Measurements from ENCODE around the gene RAPGEFL1.
"Not testable (repeated sequence)": the region's sequence is repeated elsewhere in the genome, so short reads cannot be mapped to it uniquely, and the experiment has no call there.

The RAPGEFL1 gene, protein sequence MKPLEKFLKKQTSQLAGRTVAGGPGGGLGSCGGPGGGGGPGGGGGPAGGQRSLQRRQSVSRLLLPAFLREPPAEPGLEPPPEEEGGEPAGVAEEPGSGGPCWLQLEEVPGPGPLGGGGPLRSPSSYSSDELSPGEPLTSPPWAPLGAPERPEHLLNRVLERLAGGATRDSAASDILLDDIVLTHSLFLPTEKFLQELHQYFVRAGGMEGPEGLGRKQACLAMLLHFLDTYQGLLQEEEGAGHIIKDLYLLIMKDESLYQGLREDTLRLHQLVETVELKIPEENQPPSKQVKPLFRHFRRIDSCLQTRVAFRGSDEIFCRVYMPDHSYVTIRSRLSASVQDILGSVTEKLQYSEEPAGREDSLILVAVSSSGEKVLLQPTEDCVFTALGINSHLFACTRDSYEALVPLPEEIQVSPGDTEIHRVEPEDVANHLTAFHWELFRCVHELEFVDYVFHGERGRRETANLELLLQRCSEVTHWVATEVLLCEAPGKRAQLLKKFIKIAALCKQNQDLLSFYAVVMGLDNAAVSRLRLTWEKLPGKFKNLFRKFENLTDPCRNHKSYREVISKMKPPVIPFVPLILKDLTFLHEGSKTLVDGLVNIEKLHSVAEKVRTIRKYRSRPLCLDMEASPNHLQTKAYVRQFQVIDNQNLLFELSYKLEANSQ

DNA sequence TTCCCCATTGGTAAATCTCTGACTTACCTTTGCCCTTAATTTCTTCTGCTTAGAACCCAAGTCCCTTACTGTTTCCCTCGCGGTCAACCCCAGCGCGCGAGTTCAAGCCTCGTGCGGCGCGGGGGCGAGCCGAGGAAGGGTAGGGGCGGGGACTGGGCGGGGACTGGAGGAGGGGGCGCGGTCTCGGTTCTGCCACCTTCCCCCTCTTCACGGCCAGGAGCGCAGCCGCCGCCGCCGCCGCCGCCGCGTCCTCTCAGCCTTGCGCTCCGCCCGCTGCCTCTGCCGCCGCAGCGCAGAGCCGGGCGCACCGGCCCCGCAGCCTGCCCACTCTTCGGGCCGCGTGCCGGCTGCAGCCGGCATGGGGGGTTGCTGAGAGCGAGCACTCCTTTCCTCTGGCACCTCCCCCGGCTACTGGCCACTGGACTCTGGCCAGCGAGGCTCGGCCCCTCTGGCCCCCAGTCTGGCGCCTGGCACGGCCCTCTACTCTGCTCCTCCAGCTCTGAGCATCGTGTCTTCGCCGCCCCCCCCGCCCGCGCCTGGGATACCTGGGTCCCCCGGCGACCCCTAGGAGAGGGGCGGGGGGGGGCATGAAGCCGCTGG is at the start of gene RAPGEFL1:
Gene RAPGEFL1 (plus strand): TSS at position 196 of the 600 bp plus-strand sequence. CDS start 392 bp downstream, at position 588.
- DNase-seq (ENCODE audit: low spot score) (no peak), FAIRE-seq (no peak)

DNA sequence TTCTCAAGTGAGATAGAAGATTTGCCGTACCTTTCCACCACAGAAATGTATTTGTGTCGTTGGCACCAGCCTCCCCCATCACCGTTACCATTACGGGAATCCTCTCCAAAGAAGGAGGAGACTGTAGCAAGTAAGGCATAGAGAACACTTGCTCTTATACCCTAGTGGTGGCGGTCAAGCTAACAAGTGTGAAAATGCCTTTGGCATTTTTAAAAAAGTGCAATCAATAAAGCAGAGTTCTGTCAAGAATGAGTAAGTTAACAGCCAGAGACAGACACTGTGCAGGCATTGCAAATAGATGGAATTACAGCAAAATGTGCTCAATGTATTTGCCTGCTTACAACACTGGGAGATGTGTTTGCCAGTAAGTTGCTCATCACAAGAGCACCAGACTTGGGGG is 47.8 kb upstream of the RAPGEFL1 start:
- no peak for DNase-seq (ENCODE audit: low spot score)
- no peak for FAIRE-seq

DNA sequence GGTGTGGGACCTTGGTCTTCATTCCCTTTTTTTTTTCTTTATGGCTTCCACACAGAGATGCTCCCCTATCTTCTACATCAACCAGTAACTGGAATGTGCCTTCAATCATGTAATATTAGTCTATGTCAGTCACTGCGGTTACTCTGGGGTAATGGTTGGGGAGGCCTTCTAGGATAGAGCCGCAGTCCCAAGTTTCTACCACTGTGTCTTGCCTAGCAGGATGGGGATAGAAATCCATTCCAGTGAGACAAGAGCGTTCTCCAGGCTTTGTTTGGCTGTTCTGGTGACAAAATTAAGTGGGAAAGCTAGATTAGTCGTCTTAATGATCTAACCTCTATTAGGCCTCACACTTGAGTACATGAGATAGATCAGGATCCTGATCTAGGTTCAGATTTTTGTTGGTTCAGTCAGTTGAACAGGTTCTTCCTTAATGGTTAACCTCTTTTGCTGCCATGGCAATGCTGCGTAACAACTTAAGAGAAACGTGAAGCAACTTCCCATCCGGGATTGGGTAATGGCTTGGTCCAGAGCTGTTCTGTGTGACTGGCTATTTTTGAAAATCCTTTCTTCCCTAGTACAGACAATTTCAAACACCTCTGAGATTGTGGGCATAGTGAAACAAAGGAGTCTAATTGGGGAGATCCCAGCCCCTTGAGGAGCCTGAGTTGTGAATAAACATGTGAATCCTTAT is 46.8 kb upstream of the RAPGEFL1 start:
- DNase-seq (ENCODE audit: low spot score) (no peak), FAIRE-seq (no peak)

DNA sequence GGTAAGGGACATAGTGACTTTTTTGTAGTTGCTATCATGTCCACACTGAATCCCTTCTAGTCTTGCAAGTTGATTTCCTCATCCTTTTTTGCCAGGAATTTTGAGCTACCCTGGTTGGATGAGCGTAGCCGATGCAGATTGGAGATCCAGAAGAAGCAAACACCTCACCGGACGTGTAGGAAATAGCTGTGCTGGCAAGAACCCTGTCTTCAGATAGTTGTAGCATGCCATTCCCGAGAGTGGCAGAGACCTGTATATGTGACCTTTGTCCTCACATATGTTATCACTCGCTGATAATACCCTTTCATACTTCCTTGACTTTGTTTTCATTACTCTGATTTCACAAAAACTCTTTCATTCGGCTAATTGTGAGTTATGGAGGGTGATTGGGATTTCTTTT is 43.1 kb upstream of the RAPGEFL1 start:
- DNase-seq (ENCODE audit: low spot score) (no peak), FAIRE-seq (no peak)

DNA sequence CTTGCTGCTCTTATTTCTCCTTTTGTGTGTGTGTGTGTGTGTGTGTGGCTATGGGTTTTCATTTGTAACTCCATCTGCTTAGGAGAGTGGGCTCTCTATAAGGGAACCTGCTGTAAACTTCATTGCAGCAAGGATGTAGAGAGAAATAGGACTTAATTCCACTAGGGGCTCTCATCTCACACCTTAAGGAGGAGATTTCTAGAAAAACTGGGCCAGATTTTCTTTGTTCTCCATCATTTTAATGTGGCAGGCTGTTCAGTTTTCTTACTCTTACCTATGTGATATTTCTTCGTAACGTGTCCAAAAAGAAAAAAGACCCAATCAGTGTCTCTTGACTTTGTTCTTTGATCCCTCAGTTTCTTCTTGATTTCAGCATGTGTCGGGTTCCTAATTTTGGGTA is 41.5 kb upstream of the RAPGEFL1 start:
- FAIRE-seq, result no peak
- no peak for DNase-seq (ENCODE audit: low spot score)

DNA sequence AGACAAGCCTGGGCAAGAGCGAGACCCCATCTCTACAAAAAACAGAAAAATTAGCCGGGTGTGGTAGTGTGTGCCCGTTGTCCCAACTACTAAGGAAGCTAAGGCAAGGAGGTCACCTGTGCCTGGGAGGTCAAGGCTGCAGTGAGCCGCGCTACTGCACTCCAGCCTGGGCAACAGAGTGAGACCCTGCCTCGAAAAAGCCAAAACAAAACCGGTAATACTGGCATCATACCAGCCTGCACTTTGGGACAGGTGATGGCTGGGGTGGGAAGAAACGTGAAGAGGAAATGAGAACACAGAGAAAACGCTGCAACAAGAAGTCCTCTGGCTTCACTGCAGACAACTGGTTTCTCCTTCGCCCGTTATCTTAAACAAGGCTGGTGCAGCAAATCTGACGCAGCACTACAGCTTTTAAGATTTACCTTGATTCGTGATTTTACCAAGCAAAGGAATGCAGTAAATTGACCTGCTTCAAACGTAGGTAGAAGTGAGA is 37.7 kb upstream of the RAPGEFL1 start:
- no peak for FAIRE-seq
- DNase-seq (ENCODE audit: low spot score), result no peak

DNA sequence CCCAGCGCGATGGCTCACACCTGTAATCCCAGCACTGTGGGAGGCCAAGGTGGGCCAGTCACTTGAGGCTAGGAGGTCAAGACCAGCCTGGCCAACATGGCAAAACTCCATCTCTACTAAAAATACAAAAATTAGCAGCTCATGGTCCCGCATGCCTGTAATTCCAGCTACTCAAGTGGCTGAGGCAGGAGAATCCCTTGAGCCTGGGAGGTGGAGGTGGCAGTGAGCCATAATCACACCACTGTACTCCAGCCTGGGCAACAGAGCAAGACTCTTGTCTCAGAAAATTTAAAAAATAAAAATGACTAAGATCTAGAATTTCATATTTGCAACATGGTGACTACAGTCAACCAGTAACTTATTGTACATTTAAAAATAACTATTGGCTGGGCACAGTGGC is 34.1 kb upstream of the RAPGEFL1 start:
- not testable (repeated sequence) for FAIRE-seq; DNase-seq (ENCODE audit: low spot score)

DNA sequence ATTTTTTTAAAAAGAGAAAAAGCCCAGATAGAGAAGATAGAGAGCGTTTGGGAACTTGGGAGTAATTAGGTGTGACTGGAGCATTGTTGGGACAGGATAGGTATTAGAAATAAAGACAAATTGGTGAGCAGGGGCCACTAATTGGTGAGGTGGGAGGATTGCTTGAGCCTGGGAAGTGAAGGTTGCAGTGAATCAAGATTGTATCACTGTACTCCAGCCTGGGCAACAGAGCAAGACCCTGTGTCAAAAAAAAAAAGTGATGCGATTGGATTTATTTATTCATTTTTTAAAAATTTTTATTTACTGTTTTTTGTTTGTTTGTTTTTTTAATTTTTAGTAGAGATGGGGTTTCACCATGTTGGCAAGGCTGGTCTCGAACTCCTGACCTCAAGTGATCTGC is 31.8 kb upstream of the RAPGEFL1 start:
- no peak for FAIRE-seq
- no peak for DNase-seq (ENCODE audit: low spot score)

DNA sequence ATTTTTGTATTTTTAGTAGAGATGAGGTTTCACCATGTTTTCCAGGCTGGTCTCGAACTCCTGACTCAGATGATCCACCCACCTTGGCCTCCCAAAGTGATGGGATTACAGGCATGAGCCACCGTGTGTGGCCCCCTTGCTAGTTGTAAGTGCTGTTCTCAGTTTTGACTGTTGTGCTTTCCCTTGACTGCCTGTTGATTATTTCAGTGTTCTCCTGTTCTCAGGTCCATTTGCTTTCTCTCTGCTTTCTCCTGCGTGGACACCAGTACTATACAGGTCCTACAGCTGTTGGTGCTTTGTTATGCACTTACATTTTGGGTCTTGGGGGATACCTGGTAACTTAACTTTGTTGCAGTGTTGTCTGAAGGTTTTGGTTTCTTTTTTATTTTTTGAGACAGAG is 28.7 kb upstream of the RAPGEFL1 start:
- FAIRE-seq, result no peak

DNA sequence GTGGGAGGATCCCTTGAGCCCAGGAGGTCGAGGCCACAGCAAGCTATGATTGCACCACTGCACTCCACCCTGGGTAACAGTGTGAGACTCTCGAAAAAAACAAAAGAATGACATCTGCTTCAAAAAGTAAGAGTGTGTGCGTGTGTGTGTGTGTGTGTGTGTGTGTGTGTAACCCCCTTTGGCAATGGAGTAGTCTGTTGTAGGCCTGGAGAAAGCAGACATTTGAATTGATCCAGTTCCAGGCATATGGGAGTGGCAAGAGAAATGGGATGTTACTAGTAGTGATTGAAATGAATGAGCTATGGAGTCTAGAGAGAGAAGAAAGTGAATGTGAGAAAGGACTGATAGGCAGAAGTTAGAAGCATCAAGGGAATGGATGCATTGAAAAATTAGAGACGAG is 27.0 kb upstream of the RAPGEFL1 start:
- FAIRE-seq (no peak), DNase-seq (ENCODE audit: low spot score) (no peak)

More for the DNA sequence above, 28.7 kb upstream of the RAPGEFL1 start:
- DNase-seq (ENCODE audit: low spot score), result no peak

DNA sequence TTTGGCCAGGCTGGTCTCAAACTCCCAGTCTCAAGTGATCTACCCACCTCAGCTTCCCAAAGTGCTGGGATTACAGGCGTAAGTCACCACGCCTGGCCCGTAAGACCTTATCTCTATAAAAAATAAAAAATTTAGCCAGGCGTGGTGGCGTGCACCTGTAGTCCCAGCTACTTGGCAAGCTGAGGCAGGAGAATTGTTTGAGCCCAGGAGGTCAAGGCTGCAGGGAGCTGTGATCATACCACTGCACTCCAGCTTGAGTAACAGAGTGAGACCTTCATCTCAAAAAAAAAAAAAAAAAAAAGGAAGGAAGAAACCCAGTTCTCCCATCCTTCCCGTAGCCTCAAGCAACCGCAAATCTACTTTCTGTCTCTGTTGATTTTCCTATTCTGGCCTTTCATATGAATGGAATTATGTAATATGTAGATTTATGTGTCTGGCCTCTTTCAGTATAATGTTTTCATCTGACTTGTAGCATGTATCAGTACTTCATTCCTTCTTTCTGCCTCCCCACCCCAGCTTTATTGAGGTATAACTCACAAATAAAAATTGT is 25.8 kb upstream of the RAPGEFL1 start:
- FAIRE-seq (no peak), DNase-seq (ENCODE audit: low spot score) (no peak)

DNA sequence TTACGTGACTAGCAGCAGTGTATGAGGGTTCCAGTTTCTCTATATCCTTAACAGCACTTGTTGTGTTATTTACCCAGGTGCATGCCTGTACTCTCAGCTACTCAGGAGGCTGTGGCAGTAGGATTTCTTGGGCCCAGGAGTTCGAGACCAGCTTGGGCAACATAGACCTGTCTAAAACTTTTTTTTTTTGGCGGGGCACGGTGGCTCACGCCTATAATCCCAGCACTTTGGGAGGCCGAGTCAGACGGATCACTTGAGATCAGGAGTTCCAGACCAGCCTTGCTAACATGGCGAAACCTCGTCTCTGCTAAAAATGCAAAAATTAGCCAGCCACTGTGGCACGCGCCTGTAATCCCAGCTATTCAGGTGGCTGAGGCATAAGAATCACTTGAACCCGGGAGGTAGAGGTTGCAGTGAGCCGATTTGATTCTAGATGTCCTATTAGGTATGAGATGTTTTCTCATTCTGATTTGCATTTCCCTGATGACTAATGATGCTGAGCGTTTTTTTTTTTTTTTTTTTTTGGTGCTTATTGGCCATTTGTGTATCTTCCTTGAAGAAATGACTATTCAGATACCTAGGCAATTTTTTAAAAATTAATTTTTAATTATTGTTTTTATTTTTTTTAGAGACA is 23.6 kb upstream of the RAPGEFL1 start:
- no peak for DNase-seq (ENCODE audit: low spot score)
- no peak for FAIRE-seq

DNA sequence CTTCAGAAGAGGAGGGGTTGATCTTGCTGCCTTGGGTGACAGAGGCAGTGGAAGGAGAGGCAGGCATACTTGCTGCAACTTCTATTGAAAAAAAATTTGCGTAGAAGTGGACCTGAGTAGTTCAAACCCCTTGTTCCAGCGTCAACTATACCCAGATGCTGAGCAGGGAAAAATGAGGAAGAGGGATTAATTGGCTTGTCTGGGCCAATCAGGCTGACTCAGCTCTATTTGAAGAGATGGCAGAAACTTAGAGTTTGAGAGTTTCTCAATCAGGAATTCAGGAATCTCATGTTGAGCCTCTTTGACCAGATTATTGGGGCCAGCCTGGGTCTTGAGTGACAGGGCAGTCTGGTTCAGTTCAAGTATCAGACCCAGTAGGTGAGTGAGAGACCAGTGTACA is 19.3 kb upstream of the RAPGEFL1 start:
- DNase-seq (ENCODE audit: low spot score) (no peak), FAIRE-seq (no peak)

DNA sequence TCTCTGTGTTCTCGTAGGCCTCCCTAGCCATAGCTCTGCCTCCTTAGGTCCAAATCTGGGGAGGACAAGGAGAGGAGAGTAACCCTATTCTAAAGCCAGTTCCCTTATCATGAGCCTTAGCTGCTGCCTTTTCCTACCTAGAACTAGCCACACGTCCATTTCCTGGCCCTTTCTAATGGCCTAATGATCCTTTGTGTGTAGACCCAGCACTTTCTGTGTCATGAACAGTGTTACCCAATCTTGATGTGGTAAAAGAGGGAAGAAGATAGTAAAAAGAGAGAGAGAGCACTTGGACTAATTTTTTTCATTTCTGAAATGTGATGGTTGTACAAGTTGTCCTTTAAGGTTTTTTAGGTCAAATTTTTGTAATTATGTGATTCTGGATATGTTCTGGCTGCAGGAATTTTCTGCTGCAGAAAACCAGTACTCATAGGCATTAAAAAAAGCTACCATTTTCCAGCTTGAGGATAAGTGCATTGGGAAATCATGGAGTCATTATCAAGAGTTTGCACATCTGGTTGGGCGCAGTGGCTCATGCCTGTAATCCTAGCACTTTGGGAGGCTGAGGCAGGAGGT is 18.7 kb upstream of the RAPGEFL1 start:
- no peak for DNase-seq (ENCODE audit: low spot score)
- no peak for FAIRE-seq

DNA sequence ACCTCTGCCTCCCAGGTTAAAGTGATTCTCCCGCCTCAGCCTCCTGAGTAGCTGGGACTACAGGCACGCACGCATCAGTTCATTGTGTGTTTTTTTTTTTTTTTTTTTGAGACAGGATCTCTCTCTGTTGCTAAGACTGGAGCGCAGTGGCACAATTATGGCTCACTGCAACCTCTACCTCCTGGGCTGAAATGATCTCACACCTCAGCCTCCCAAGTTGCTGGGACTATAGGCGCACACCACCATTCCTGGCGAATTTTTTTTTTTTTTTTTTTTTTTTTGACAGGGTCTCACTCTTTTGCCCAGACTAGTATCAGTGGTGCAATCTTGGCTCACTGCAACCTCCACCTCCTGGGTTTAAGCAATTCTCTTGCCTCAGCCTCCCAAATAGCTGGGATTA is 17.8 kb upstream of the RAPGEFL1 start:
- DNase-seq (ENCODE audit: low spot score), result no peak

DNA sequence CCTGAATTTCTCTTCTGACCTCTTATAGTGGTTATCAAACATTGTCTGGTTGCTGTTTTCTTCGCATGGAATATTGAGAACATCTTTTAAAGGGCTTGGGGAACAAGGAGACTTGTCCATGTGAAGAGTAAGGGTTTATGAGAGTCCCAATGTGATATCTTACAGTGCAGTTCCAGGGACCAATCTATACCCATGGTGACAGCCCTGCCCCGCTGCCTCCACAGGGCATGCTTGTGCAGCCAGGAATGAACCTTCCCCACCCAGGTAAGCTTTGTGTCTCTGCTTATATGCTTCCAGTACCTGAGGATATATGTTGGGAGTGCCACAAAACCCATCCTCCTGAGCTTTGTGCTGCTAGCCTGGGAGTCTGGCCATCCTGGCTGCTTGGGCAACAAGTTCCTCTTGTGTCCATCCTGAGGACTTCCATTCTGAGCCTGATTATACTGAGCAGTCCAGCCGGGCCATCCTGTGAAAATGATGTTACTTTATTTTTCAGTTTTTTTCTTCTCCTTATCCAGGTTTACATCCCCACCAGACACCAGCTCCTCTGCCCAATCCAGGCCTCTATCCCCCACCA is 9.5 kb upstream of the RAPGEFL1 start:
- DNase-seq (ENCODE audit: low spot score), result no peak

More for the DNA sequence above, 17.8 kb upstream of the RAPGEFL1 start:
- FAIRE-seq, result no peak

DNA sequence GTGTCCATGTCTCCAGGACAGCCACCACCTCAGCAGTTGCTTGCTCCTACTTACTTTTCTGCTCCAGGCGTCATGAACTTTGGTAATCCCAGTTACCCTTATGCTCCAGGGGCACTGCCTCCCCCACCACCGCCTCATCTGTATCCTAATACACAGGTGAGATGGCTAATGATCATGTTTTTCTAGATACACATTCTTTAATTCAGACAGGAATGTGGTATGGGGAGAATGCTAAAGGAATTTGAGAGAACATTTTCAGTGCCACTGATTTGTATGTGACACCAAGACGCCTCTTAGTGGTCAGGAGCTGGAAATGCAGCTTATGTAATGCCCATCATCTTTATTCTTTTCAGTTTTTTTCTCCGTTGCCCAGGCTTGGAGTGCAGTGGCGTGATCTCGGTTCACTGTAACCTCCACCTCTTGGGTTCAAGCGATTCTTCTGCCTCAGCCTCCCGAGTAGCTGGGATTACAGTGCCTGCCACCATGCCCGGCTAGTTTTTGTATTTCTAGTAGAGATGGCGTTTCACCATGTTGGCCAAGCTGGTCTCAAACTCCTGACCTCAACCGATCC is 8.9 kb upstream of the RAPGEFL1 start:
- FAIRE-seq, result peak; percentile 52
- peak; percentile 52 for DNase-seq (ENCODE audit: low spot score)

More for the DNA sequence above, 9.5 kb upstream of the RAPGEFL1 start:
- no peak for FAIRE-seq

DNA sequence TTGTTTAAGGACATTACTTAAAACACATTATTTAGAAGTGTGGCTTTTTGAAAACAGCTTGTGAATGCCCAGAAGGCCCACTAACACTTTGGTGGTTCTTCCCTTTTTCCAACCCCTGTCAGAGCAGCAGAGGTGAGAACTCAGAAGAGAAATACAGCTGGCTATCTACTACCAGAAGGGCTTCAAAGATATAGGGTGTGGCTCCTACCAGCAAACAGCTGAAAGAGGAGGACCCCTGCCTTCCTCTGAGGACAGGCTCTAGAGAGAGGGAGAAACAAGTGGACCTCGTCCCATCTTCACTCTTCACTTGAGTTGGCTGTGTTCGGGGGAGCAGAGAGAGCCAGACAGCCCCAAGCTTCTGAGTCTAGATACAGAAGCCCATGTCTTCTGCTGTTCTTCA is 6.9 kb upstream of the RAPGEFL1 start:
- no peak for FAIRE-seq
- DNase-seq (ENCODE audit: low spot score), result no peak

DNA sequence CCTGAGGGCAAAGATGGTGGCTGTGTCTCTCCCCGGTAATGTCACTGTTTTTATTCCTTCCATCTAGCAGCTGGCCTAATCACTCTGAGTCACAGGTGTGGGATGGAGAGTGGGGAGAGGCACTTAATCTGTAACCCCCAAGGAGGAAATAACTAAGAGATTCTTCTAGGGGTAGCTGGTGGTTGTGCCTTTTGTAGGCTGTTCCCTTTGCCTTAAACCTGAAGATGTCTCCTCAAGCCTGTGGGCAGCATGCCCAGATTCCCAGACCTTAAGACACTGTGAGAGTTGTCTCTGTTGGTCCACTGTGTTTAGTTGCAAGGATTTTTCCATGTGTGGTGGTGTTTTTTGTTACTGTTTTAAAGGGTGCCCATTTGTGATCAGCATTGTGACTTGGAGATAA is 5.5 kb upstream of the RAPGEFL1 start:
- peak; percentile 9 for DNase-seq (ENCODE audit: low spot score)
- FAIRE-seq, result no peak

All from RCC 7860 (cell line).